ACC112 (cell line): ENCODE measurements around the gene ADGRD1.

Experiments
- H2AFZ ChIP-seq: fragments of 200-600 bp; sonication (generic); one replicate; pipeline ENCODE4 v1.6.0; 2017; ENCODE audit warnings: antibody characterized with exemption, low read length; ENCODE audit not compliant: unreplicated experiment
- H3K27ac ChIP-seq: fragments of 200-600 bp; sonication (generic); 2 replicates; pipeline ENCODE4 v1.5.1; 2014; ENCODE audit warnings: low read depth, mild to moderate bottlenecking, antibody characterized with exemption, low read length, moderate library complexity
- H3K27me3 ChIP-seq: fragments of 200-600 bp; sonication (generic); 2 replicates; pipeline ENCODE4 v1.6.1; 2014; ENCODE audit warnings: mild to moderate bottlenecking, antibody characterized with exemption, low read length, moderate library complexity, mixed read lengths; ENCODE audit not compliant: insufficient read depth
- H3K36me3 ChIP-seq: fragments of 200-600 bp; sonication (generic); 2 replicates; pipeline ENCODE4 v1.6.1; 2016; ENCODE audit warnings: mild to moderate bottlenecking, antibody characterized with exemption, low read length, moderate library complexity, mixed read lengths; ENCODE audit not compliant: insufficient read depth
- H3K4me1 ChIP-seq: fragments of 200-600 bp; sonication (generic); one replicate; pipeline ENCODE4 v1.6.1; 2016; ENCODE audit warnings: low read length, mixed read lengths; ENCODE audit not compliant: insufficient read depth, unreplicated experiment, control insufficient read depth
- H3K4me3 ChIP-seq: fragments of 200-600 bp; sonication (generic); 2 replicates; pipeline ENCODE4 v1.5.1; 2014; ENCODE audit warnings: mild to moderate bottlenecking, low read depth, low read length
- H3K79me2 ChIP-seq: fragments of 200-600 bp; sonication (generic); one replicate; pipeline ENCODE4 v1.6.0; 2016; ENCODE audit warnings: low read length; ENCODE audit not compliant: control insufficient read depth, unreplicated experiment, insufficient read depth

The ADGRD1 gene

GRCh38 chr12:131015581-131016337, 62.1 kb downstream of the ADGRD1 start:
- H3K4me1 ChIP-seq: no peaks in the 10 kb centered on the region
- H3K27me3 ChIP-seq: no peaks in the 10 kb centered on the region
- H3K4me3 ChIP-seq: no peak overlapping the region
- no peaks in the 10 kb centered on the region for H3K79me2 ChIP-seq
- no peak overlapping the region for H2AFZ ChIP-seq
- no peaks in the 10 kb centered on the region for H3K36me3 ChIP-seq
- H3K27ac ChIP-seq: no peak overlapping the region

DNA sequence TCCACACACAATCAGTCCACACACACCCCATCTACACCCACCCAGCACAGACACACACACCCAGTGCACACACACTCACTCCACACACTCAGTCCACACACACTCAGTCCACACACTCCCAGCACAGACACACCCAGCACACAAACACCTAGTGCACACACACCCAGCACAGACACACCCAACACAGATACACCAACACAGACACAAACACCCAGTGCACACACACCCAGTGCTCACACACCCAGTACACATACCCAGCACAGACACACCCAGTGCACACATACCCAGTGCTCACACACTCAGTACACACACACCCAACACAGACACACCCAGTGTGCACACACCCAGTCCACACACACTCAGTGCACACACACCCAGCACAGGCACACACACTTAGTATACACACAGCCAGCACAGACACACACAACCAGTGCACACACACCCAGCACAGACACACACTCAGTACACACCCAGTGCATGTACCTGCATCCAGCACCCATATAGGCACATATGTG, 63.8 kb downstream of the ADGRD1 start:
- H3K4me1 ChIP-seq: no peaks in the 10 kb centered on the region
- H3K27ac ChIP-seq: no peak overlapping the region
- no peaks in the 10 kb centered on the region for H3K36me3 ChIP-seq
- no peak overlapping the region for H2AFZ ChIP-seq
- no peaks in the 10 kb centered on the region for H3K79me2 ChIP-seq
- no peaks in the 10 kb centered on the region for H3K27me3 ChIP-seq
- H3K4me3 ChIP-seq: no peak overlapping the region

DNA sequence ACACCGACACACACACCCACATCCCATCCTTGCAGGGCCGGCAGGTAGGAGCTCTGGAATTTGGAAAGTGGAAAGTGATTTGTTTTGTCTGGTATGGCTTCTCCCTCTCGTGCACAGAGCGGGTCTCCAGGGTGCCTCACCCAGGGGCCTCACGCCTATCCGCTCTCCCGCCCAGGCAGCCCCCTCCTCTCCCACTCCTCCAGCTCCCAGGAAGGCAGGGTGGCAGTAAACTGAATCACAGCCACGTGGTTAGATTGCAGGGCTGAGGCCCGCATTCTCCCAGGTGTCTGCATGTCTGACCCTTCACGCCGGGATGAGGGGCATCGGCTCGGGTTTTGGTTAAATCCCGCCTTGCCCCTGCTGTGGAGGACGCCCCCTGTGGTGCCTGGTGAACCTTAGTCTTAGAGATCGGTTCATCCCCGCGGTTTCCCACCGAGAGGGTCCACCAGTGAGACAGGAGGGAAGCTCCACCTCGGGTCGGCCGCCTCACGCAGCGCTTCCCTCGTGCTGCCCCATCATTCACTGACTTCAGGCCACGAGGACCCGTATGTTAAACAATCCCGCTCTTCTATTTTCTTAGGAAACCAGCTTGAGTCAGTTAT, 64.4 kb downstream of the ADGRD1 start:
- Histone ChIP-seq H3K27me3 (no peaks in the 10 kb centered on the region), H3K4me3 (no peak overlapping the region), H3K4me1 (no peaks in the 10 kb centered on the region), H3K36me3 (no peaks in the 10 kb centered on the region), H3K27ac (no peak overlapping the region), H2AFZ (no peak overlapping the region), H3K79me2 (no peaks in the 10 kb centered on the region)

DNA sequence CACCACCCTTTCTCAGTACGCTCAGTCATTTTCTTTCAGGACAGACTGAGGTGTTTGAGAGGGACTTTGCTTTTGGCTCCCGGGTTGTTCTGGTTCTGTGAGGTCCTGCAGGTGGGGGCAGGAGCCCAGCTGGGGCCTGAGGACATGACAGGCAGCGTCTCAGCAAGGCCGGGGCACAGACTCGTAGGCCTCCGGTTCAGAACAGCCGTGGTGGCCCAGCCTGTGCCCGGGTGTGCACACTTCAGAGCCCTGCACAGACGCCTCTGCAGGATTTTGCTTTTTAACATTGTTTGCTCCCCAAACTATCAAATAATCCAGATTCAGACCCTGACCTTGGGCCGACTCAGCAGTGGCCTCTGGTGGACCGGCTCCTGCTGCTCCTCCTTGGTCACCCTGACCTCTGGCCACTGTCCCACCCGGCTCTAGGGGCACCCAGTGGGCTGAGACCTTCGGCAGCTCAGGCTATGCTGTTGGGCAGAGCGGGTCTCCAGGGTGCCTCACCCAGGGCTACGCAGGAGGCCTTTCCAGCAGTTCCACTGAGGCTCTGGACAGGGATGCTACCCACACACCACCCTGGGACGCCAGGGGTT, 65.2 kb downstream of the ADGRD1 start:
- no peak overlapping the region for H3K27ac ChIP-seq
- no peak overlapping the region for H2AFZ ChIP-seq

DNA sequence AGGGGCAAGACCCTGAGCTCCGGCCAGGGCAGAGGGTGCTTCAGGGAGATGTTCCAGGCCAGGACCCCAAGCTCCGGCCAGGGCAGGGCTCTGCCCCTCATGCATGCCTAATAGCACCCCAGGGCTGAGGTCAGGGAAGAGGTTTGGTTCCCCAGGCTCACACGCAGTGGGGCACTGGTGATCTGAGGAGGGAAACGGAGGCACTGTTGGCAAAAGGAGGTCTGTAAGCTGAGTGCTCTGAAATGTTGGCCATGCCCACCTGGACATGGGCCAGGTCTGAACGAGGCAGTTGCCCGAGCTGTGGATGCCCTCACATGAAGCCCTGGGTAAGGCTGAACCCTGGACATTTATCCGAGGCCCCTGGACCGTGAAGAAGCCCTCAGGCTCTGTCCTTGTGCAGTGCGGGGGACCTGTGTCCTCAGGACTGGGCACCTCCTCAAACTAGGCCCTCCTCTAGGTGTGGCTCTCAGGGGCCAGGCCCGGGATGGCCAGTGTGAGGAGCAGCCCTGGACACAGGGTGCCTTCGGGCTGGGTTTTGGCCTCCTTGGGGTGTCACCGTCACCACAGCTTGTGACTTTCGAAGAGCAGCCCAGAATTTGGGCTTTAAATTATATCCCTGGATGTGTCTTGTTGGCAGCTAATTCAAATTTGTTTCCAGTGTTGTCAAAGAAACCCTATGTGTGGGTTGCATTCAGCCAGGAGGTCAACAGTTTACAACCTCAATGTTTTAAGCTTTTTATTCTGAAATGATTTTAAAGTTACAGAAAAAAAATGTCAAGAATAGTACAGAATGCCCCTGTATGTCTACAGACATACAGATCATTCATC, 66.8 kb downstream of the ADGRD1 start:
- Histone ChIP-seq H2AFZ (no peak overlapping the region), H3K4me3 (no peak overlapping the region), H3K27ac (no peak overlapping the region), H3K27me3 (no peaks in the 10 kb centered on the region), H3K4me1 (no peaks in the 10 kb centered on the region), H3K36me3 (no peaks in the 10 kb centered on the region), H3K79me2 (no peaks in the 10 kb centered on the region)

More for the DNA sequence above, 65.2 kb downstream of the ADGRD1 start:
- Histone ChIP-seq H3K36me3 (no peaks in the 10 kb centered on the region), H3K4me3 (no peak overlapping the region), H3K79me2 (no peaks in the 10 kb centered on the region), H3K27me3 (no peaks in the 10 kb centered on the region), H3K4me1 (no peaks in the 10 kb centered on the region)

GRCh38 chr12:131021154-131021541, 67.4 kb downstream of the ADGRD1 start:
- Histone ChIP-seq H3K36me3 (no peaks in the 10 kb centered on the region), H2AFZ (no peak overlapping the region), H3K79me2 (no peaks in the 10 kb centered on the region), H3K4me3 (no peak overlapping the region), H3K27me3 (no peaks in the 10 kb centered on the region), H3K4me1 (no peaks in the 10 kb centered on the region), H3K27ac (no peak overlapping the region)

- no peaks in the 10 kb centered on the region for H3K36me3 ChIP-seq
- H2AFZ ChIP-seq: no peak overlapping the region
- no peaks in the 10 kb centered on the region for H3K27me3 ChIP-seq
- H3K27ac ChIP-seq: no peak overlapping the region
- no peaks in the 10 kb centered on the region for H3K79me2 ChIP-seq
- H3K4me3 ChIP-seq: no peak overlapping the region
- H3K4me1 ChIP-seq: no peaks in the 10 kb centered on the region
These were observed 70.3 kb downstream of the ADGRD1 start for GRCh38 chr12:131024026-131024425.

DNA sequence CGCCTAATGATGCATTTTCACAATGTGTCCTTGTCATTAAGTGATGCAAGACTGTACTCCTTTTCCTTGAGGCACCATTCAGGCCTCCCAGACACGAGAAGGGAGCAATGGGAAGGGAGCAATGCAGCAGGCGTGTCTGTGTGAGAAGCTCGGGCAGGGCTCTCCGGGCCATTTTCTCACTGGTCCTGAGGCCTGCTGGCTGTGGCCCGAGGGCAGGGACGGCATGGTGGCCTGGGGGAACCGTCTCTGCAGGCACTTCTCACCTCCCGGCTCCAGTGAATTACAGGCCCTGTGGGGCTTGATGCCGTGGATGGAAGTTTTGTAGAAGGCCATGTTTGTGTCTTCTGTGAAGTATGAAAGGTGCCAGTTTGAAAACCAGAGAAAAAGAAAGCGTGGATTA, 71.0 kb downstream of the ADGRD1 start:
- no peaks in the 10 kb centered on the region for H3K36me3 ChIP-seq

DNA sequence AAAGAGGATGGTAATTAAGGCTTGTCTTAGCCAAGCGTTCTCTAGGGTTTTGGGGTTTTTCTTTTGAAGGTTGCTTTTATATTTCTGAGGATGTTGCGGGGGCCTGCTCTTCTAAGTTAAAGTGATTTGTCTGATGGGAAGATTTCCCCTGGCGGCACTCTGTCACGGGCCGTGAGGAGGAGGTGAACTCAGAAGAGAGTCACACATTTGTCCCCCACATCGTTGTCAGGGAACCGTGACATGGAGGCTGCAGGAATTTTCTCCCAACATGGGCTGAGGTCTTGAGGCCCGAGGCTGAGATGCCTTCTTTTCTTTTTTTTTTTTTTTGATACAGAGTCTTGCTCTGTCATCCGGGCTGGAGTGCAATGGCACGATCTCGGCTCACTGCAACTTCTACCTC, 71.5 kb downstream of the ADGRD1 start:
- Histone ChIP-seq H3K79me2 (no peaks in the 10 kb centered on the region), H3K36me3 (no peaks in the 10 kb centered on the region), H3K4me1 (no peaks in the 10 kb centered on the region), H3K4me3 (no peak overlapping the region), H3K27me3 (no peaks in the 10 kb centered on the region), H3K27ac (no peak overlapping the region), H2AFZ (no peak overlapping the region)

More for the DNA sequence above, 71.0 kb downstream of the ADGRD1 start:
- no peak overlapping the region for H3K27ac ChIP-seq
- H3K27me3 ChIP-seq: no peaks in the 10 kb centered on the region
- no peak overlapping the region for H2AFZ ChIP-seq
- H3K4me1 ChIP-seq: no peaks in the 10 kb centered on the region
- H3K79me2 ChIP-seq: no peaks in the 10 kb centered on the region
- H3K4me3 ChIP-seq: no peak overlapping the region

DNA sequence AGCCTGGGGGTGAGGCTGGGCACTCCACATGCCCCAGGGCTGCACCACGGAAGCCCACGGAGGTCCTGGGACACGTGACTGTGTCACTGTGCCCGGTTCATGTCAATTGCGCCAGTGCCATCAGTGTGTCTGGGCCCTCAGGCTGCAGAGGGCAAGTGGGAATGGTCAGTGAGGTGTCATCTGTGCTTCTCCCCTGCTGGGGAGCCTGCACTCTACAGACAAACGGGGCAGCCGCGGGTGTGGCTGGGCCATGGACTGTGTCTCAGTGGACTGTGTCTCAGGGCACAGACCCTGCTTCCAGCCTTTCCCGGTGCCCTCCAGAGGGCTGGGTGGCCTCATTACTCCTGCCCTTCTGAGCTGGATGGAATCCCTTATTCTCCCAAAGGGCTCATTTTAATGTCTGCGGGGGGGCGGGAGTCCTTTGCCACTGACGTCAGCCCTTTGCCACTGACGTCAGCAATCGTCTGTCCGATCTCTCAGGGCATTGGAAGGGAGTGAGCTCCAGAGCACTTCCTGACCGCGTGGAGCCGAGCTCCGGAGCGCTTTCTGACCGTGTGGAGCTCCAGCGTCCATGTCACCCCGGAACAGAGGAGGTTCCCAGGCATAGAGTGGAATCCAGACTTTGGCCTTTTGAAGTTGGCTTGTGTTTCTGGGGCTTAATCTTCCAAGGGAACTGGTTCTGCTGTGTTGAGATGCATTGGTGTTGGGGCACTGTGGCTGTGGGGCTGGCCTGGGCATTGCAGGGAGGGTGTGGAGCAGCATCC, 72.4 kb downstream of the ADGRD1 start:
- H3K27me3 ChIP-seq: no peaks in the 10 kb centered on the region
- no peaks in the 10 kb centered on the region for H3K4me1 ChIP-seq
- no peak overlapping the region for H2AFZ ChIP-seq
- H3K36me3 ChIP-seq: no peaks in the 10 kb centered on the region
- no peak overlapping the region for H3K4me3 ChIP-seq
- no peaks in the 10 kb centered on the region for H3K79me2 ChIP-seq
- H3K27ac ChIP-seq: no peak overlapping the region
